GM12878 (cell line): ENCODE results near the gene FGF14. TPM values are rescaled to one million over a fixed set of nuclear protein-coding genes. Genes with fewer than 3 reads are reported as not detected.

Experiments used
- ATAC-seq: fragments of 200-7000 bp; cut with Tn5 transposase; 3 replicates; pipeline ENCODE4 v1.9.1; 2020; ENCODE audit warnings: mild to moderate bottlenecking, moderate library complexity
- BruUV-seq: library from RNA; stranded (reverse); fragments of 400-500 nt; replicated peaks from 2 replicates; lab custom pipeline; 2021; lab: Mats Ljungman, UMichigan
- CTCF ChIA-PET: fragments of 300-600 bp; sonication (Branson Sonifier 250); formaldehyde crosslinking; extraction: SDS; loops from one replicate; lab custom pipeline; 2021; ENCODE audit warnings: inconsistent platforms; lab: Yijun Ruan, JAX
- POLR2A ChIA-PET: fragments of 350-600 bp; formaldehyde crosslinking; extraction: SDS; loops from one replicate; lab custom pipeline; 2021; ENCODE audit warnings: inconsistent platforms; lab: Charles Lee
- RAD21 ChIA-PET: fragments of 300-600 bp; sonication (Branson Sonifier 250); formaldehyde crosslinking; loops from one replicate; lab custom pipeline; 2023; ENCODE audit warnings: antibody characterized with exemption; ENCODE audit not compliant: unreplicated experiment; lab: Charles Lee
- SMC1A ChIA-PET: fragments of 300-600 bp; sonication (Branson Sonifier 250); formaldehyde crosslinking; loops from one replicate; lab custom pipeline; 2023; ENCODE audit not compliant: unreplicated experiment, uncharacterized antibody; lab: Charles Lee
- DNase-seq: peaks from one replicate; pipeline ENCODE4 v3.0.0-alpha.2; 2011; ENCODE audit warnings: low read depth, low spot score
- FAIRE-seq: peaks from 3 replicates; lab custom pipeline; 2011; peaks lifted over from hg19 to GRCh38; lab: Jason Lieb, UNC
- H2AFZ ChIP-seq: 2 replicates; pipeline ENCODE4 v1.6.0; 2011; ENCODE audit warnings: low read depth, low read length, control low read depth; ENCODE audit not compliant: control insufficient read depth
- H3K27ac ChIP-seq: 2 replicates; pipeline ENCODE4 v1.5.1; 2011; ENCODE audit warnings: control low read depth; ENCODE audit not compliant: control insufficient read depth, insufficient read depth
- H3K27me3 ChIP-seq, 2 experiments: replicated peaks in 1 of 2; 2 replicates each; pipeline versions ENCODE4 v1.6.0 to v1.6.1; 2011; ENCODE audit warnings: low read length in 1 of 2; ENCODE audit not compliant: control insufficient read depth in 2 of 2, insufficient read depth in 2 of 2
- H3K36me3 ChIP-seq, 2 experiments: 2 replicates each; pipeline ENCODE4 v1.5.1; 2011; ENCODE audit warnings: low read length in 1 of 2; ENCODE audit not compliant: control insufficient read depth in 2 of 2, insufficient read depth in 2 of 2
- H3K4me1 ChIP-seq: 2 replicates; pipeline ENCODE4 v1.6.1; 2011; ENCODE audit warnings: mild to moderate bottlenecking, low read length, moderate library complexity, mixed read lengths; ENCODE audit not compliant: control insufficient read depth, insufficient read depth
- H3K4me2 ChIP-seq: 2 replicates; pipeline ENCODE4 v1.6.0; 2011; ENCODE audit warnings: control low read depth; ENCODE audit not compliant: control insufficient read depth, insufficient read depth
- H3K4me3 ChIP-seq: fragments of 200-600 bp; sonication (generic); 2 replicates; pipeline ENCODE4 v1.5.1; 2016
- H3K79me2 ChIP-seq: 2 replicates; pipeline ENCODE4 v1.6.0; 2011; ENCODE audit warnings: low read length; ENCODE audit not compliant: control insufficient read depth, insufficient read depth
- H3K9ac ChIP-seq: 2 replicates; pipeline ENCODE4 v1.8.0; 2011; ENCODE audit warnings: low read length, control low read depth, mixed read lengths; ENCODE audit not compliant: control insufficient read depth, insufficient read depth
- H3K9me3 ChIP-seq: replicated peaks from 3 replicates; pipeline ENCODE4 v1.5.1; 2011; ENCODE audit warnings: mild to moderate bottlenecking, low read length; ENCODE audit not compliant: control insufficient read depth, insufficient read depth
- H4K20me1 ChIP-seq: 2 replicates; pipeline ENCODE4 v1.6.0; 2011; ENCODE audit not compliant: control insufficient read depth, insufficient read depth
- CBFB ChIP-seq: IDR thresholded peaks from 2 replicates; pipeline ENCODE4 v1.6.1; 2016; ENCODE audit warnings: antibody characterized with exemption, low read depth
- CHD2 ChIP-seq: IDR thresholded peaks from 2 replicates; pipeline ENCODE4 v1.6.1; 2011; ENCODE audit warnings: low read depth, low read length, improper control_type of control experiment, borderline replicate concordance
- CHD4 ChIP-seq: fragments of 200-600 bp; sonication (generic); IDR thresholded peaks from 2 replicates; pipeline ENCODE4 v1.6.1; 2016; ENCODE audit warnings: mild to moderate bottlenecking
- CTCF ChIP-seq, 3 experiments: IDR thresholded peaks in 2 of 3; conservative IDR thresholded peaks in 1 of 3; 2 replicates each; pipeline ENCODE4 v1.5.1; 2011; ENCODE audit warnings: low read depth in 3 of 3, low read length in 3 of 3, mild to moderate bottlenecking in 3 of 3, control low read depth in 2 of 3, moderate library complexity in 2 of 3, inconsistent platforms in 1 of 3, mixed read lengths in 1 of 3; ENCODE audit not compliant: control insufficient read depth in 2 of 3, insufficient read depth in 1 of 3; ENCODE audit errors: extremely low read depth in 1 of 3
- EED ChIP-seq: sonication (generic); IDR thresholded peaks from 2 replicates; pipeline ENCODE4 v1.6.1; 2016; ENCODE audit warnings: antibody characterized with exemption, low read depth
- FOS ChIP-seq: IDR thresholded peaks from 3 replicates; pipeline ENCODE4 v1.6.1; 2011; ENCODE audit warnings: borderline replicate concordance; ENCODE audit not compliant: insufficient read length; ENCODE audit errors: extremely low read depth
- HDGF ChIP-seq: fragments of 450-650 bp; IDR thresholded peaks from 2 replicates; pipeline ENCODE4 v1.6.1; 2016; ENCODE audit warnings: antibody characterized with exemption
- KAT2A ChIP-seq: conservative IDR thresholded peaks from 2 replicates; pipeline ENCODE4 v1.6.1; 2011; ENCODE audit warnings: low read depth, low read length; ENCODE audit not compliant: control insufficient read depth
- MEF2A ChIP-seq: IDR thresholded peaks from 2 replicates; pipeline ENCODE4 v1.6.1; 2011; ENCODE audit warnings: low read depth, mild to moderate bottlenecking, low read length, moderate library complexity; ENCODE audit not compliant: insufficient read depth
- MTA3 ChIP-seq: IDR thresholded peaks from 2 replicates; pipeline ENCODE4 v1.6.1; 2012; ENCODE audit warnings: low read length, inconsistent platforms, borderline replicate concordance
- MXI1 ChIP-seq: fragments of 150-350 bp; IDR thresholded peaks from 2 replicates; pipeline ENCODE4 v1.6.1; 2011; ENCODE audit warnings: low read depth, mild to moderate bottlenecking, inconsistent platforms, low read length, improper control_type of control experiment
- NFYA ChIP-seq: IDR thresholded peaks from 2 replicates; pipeline ENCODE4 v1.6.1; 2011; ENCODE audit warnings: low read depth, mild to moderate bottlenecking, low read length, improper control_type of control experiment, borderline replicate concordance
- NRF1 ChIP-seq: conservative IDR thresholded peaks from 2 replicates; pipeline ENCODE4 v1.6.1; 2011; ENCODE audit warnings: mild to moderate bottlenecking, low read depth, low read length, improper control_type of control experiment
- PML ChIP-seq: IDR thresholded peaks from 2 replicates; pipeline ENCODE4 v1.6.1; 2012; ENCODE audit warnings: low read length, inconsistent platforms
- RUNX3 ChIP-seq: IDR thresholded peaks from 2 replicates; pipeline ENCODE4 v1.6.1; 2012; ENCODE audit warnings: low read length, inconsistent platforms
- ZBTB11 ChIP-seq: fragments of 450-650 bp; formaldehyde crosslinking; IDR thresholded peaks from 2 replicates; pipeline ENCODE4 v1.5.0; 2022; ENCODE audit warnings: mild to moderate bottlenecking, missing genetic modification characterization
- ZNF274 ChIP-seq: IDR thresholded peaks from one replicate; pipeline ENCODE4 v1.8.0; 2011; ENCODE audit not compliant: insufficient read length, insufficient read depth
- in situ Hi-C: fragments of 300-500 bp; cut with MboI; formaldehyde crosslinking; loops from 9 replicates; pipeline ENCODE4 v1.14.3; 2018; ENCODE audit warnings: mixed read lengths
- intact Hi-C: fragments of 100-400 bp; cut with micrococcal nuclease; formaldehyde crosslinking; loops from one replicate; pipeline ENCODE4 v1.14.2; 2022; ENCODE audit not compliant: unreplicated experiment
- polyA plus RNA-seq, 11 experiments: library from polyadenylated mRNA; depleted of rRNA in 4 of 11; unstranded in 6 of 11; stranded (reverse) in 5 of 11; fragments of >200 nt; fragmentation: Nextera tagmentation in 4 of 11; fragmentation: Illumina TruSeq in 1 of 11; extraction: Ambion mirVana in 4 of 11; extraction: Trizol in 1 of 11; gene quantifications; 1 replicate in 1 of 11; 2 replicates in 10 of 11; pipeline versions ENCODE4 v1.2.1 to v1.2.3, GENCODE V29; 2011 to 2016; ENCODE audit warnings: inconsistent platforms in 2 of 11, missing spikeins in 2 of 11, low read depth in 1 of 11
- total RNA-seq, 4 experiments: library from RNA; depleted of rRNA in 3 of 4; stranded (reverse); fragments of >200 nt in 3 of 4; fragmentation: Illumina TruSeq in 1 of 4; extraction: Trizol in 1 of 4; gene quantifications; 2 replicates each; pipeline versions ENCODE4 v1.2.1 to v1.2.3, GENCODE V29; 2013 to 2021

Gene FGF14
- total and polyA plus RNA-seq, 10 of the 15 experiments (the other 5 are each of a cell fraction or from before 2014, with no cell fraction given): under 0.01 to 0.44 (median 0.04) TPM

- intact Hi-C loops: loop anchor here (10.0 kb wide), 1 partner anchor 802 kb away; no protein-coding TSS in a partner anchor
Observed at GRCh38 chr13:101946401-101946800, 455.4 kb downstream of the FGF14 start.

More at GRCh38 chr13:101946401-101946800, 455.4 kb downstream of the FGF14 start:
- ATAC-seq (no peak), FAIRE-seq (no peak), DNase-seq (no peak)
- no peak overlapping the region for H3K4me3 ChIP-seq
- ChIA-PET RAD21 (no interaction called here), CTCF (no interaction called here), SMC1A (no interaction called here), POLR2A (no interaction called here)
- H4K20me1 ChIP-seq: no peaks in the 10 kb centered on the region
- H2AFZ ChIP-seq: no peak overlapping the region
- no peak overlapping the region for H3K4me2 ChIP-seq
- no TSS peak for BruUV-seq
- no peaks in the 10 kb centered on the region for H3K27me3 ChIP-seq
- H3K4me1 ChIP-seq: no peaks in the 10 kb centered on the region
- no peaks in the 10 kb centered on the region for H3K79me2 ChIP-seq
- H3K36me3 ChIP-seq: no peaks in the 10 kb centered on the region
- no peak for TF ChIP-seq MXI1
- TF ChIP-seq EED: no peak
- TF ChIP-seq MTA3: no peak
- no peak for TF ChIP-seq ZBTB11
- no peak for TF ChIP-seq RUNX3
- TF ChIP-seq CHD2: no peak
- TF ChIP-seq ZNF274: no peak
- TF ChIP-seq PML: no peak
- TF ChIP-seq CHD4: no peak
- TF ChIP-seq KAT2A: no peak
- no peak for TF ChIP-seq NFYA
- no peak for TF ChIP-seq MEF2A
- no peak for TF ChIP-seq HDGF
- TF ChIP-seq CBFB: no peak
- TF ChIP-seq FOS: no peak
- no peak for TF ChIP-seq NRF1
- no peak for TF ChIP-seq CTCF (IDR thresholded peaks at IDR 0.05 in 2 of 3, conservative IDR thresholded peaks at IDR 0.05 in 1 of 3; ENCODE audit: control insufficient read depth in 2 of 3, extremely low read depth in 1 of 3, insufficient read depth in 1 of 3, low read depth in 3 of 3, low read length in 3 of 3)
- in situ Hi-C loops: loop anchor here (10.0 kb wide), 2 partner anchors 508 to 608 kb away; no protein-coding TSS in a partner anchor
- H3K9me3 ChIP-seq: no peaks in the 10 kb centered on the region
- H3K27ac ChIP-seq: no peak overlapping the region
- no peak overlapping the region for H3K9ac ChIP-seq
